Measurements from ENCODE around the gene TSNAXIP1. TPM values are rescaled to one million over a fixed set of nuclear protein-coding genes. Genes with fewer than 3 reads are reported as not detected.

TSNAXIP1 gene
- total RNA-seq, 5 donors from 2014 or later (not counting 1 experiment from before 2014, with no cell fraction given), result 0.30 to 0.45 (median 0.37) TPM

DNA sequence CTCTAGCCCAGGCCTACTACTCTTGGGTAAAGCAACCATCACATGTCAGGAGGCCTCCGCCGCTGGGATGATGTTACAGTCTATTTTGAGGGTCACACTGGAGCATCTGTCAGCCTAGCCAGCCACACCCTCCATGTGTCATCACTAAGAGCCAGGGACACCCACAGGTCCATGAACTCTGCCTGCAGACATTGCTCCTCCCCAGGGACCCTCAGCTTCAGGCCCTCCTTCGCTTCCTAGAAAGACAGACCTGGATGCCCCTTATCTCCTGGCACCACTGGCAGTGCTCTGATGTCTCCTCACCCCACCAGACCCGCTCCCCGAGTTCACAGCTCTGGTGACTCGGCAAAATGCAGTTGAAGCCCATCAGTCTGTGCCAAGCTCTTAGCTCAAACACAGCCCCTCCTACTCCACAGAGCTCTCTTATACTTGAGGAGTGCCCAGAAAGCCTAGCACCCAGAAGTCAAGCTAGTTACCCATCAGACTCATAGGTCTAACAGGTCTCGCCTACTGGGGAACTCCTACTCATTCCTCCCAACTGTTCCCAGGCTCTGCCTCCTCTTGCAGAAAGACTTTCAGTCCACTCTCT is 6.3 kb upstream of the TSNAXIP1 start:
- Mint-ChIP-seq H3K4me1 (peaks cover 72 to 79% (median 74%) of the 10 kb centered on the region in 3 donors), H3K27ac (peak overlapping the region; percentile 25 to 79), H3K27me3 (no peaks in the 10 kb centered on the region), H3K9me3 (no peaks in the 10 kb centered on the region), H3K4me3 (no peak overlapping the region), H3K36me3 (peaks cover 43% of the 10 kb centered on the region)
- Histone ChIP-seq H3K4me3 (ENCODE audit: control insufficient read depth in 1 of 2, extremely low read depth in 1 of 2, low read length in 1 of 2) (no peak overlapping the region), H3K4me1 (ENCODE audit: control insufficient read depth in 1 of 2, extremely low read depth in 1 of 2, insufficient read depth in 2 of 2, low read length in 2 of 2) (peaks cover 35 to 44% of the 10 kb centered on the region in 2 experiments), H3K36me3 (ENCODE audit: control insufficient read depth in 2 of 2, extremely low read depth in 1 of 2, insufficient read depth in 1 of 2, low read length in 1 of 2) (peaks cover 2 to 25% of the 10 kb centered on the region in 2 donors), H3K27ac (ENCODE audit: low read length) (no peak overlapping the region), H3K9me3 (no peaks in the 10 kb centered on the region), H3K27me3 (replicated peaks in 1 of 2; ENCODE audit: control insufficient read depth in 2 of 2, extremely low read depth in 1 of 2, insufficient read depth in 2 of 2, low read length in 1 of 2) (no peaks in the 10 kb centered on the region)
- ChIA-PET CTCF (interaction anchor here in 1 of 2 donors (0.5 to 0.7 kb wide), 2 partner anchors 16 to 33 kb away, joined by 3 read pairs; no protein-coding TSS in a partner anchor), POLR2A (no interaction called here)
- 83% methylated on average over 5 of the region's 7 CpGs for WGBS (ENCODE audit: insufficient coverage)
- ATAC-seq (replicated peaks in 1 of 4), result no peak
- DNase-seq, result no peak

GRCh38 chr16:67801241-67801640 is 5.4 kb upstream of the TSNAXIP1 start:
- H3K27ac Mint-ChIP-seq, result peak overlapping the region; percentile 79 to 82
- ChIA-PET POLR2A (no interaction called here), CTCF (interaction anchor here in 1 of 2 donors (0.6 to 0.7 kb wide), 3 partner anchors 33 to 283 kb away, joined by 3 to 4 read pairs (median 3); no protein-coding TSS in a partner anchor)
- H3K27me3 Mint-ChIP-seq, result no peaks in the 10 kb centered on the region
- H3K4me3 Mint-ChIP-seq, result peak overlapping the region in 1 of 3 donors; percentile 65
- H3K4me1 Mint-ChIP-seq, result peaks cover 74 to 79% (median 77%) of the 10 kb centered on the region in 3 donors
- WGBS (ENCODE audit: insufficient coverage), result no CpG with 5 or more reads among the region's 1 CpG
- DNase-seq, result no peak
- no peak overlapping the region for H3K27ac ChIP-seq (ENCODE audit: low read length)
- ATAC-seq (replicated peaks in 1 of 4), result no peak
- no peaks in the 10 kb centered on the region for H3K27me3 ChIP-seq (replicated peaks in 1 of 2; ENCODE audit: control insufficient read depth in 2 of 2, extremely low read depth in 1 of 2, insufficient read depth in 2 of 2, low read length in 1 of 2)
- H3K36me3 Mint-ChIP-seq, result peaks cover 43% of the 10 kb centered on the region
- peaks cover 2 to 24% of the 10 kb centered on the region in 2 donors for H3K36me3 ChIP-seq (ENCODE audit: control insufficient read depth in 2 of 2, extremely low read depth in 1 of 2, insufficient read depth in 1 of 2, low read length in 1 of 2)
- H3K4me1 ChIP-seq (ENCODE audit: control insufficient read depth in 1 of 2, extremely low read depth in 1 of 2, insufficient read depth in 2 of 2, low read length in 2 of 2), result peaks cover 41 to 52% of the 10 kb centered on the region in 2 experiments
- H3K9me3 Mint-ChIP-seq, result no peaks in the 10 kb centered on the region
- no peak overlapping the region for H3K4me3 ChIP-seq (ENCODE audit: control insufficient read depth in 1 of 2, extremely low read depth in 1 of 2, low read length in 1 of 2)
- H3K9me3 ChIP-seq, result no peaks in the 10 kb centered on the region

- Histone ChIP-seq H3K9me3 (no peaks in the 10 kb centered on the region), H3K27ac (ENCODE audit: low read length) (peak overlapping the region; percentile 17), H3K27me3 (replicated peaks in 1 of 2; ENCODE audit: control insufficient read depth in 2 of 2, extremely low read depth in 1 of 2, insufficient read depth in 2 of 2, low read length in 1 of 2) (no peaks in the 10 kb centered on the region), H3K4me3 (ENCODE audit: control insufficient read depth in 1 of 2, extremely low read depth in 1 of 2, low read length in 1 of 2) (peak overlapping the region; percentile 12 to 39), H3K36me3 (ENCODE audit: control insufficient read depth in 2 of 2, extremely low read depth in 1 of 2, insufficient read depth in 1 of 2, low read length in 1 of 2) (peaks cover 2 to 20% of the 10 kb centered on the region in 2 donors), H3K4me1 (ENCODE audit: control insufficient read depth in 1 of 2, extremely low read depth in 1 of 2, insufficient read depth in 2 of 2, low read length in 2 of 2) (peaks cover 41 to 53% of the 10 kb centered on the region in 2 experiments)
- H3K36me3 Mint-ChIP-seq, result peaks cover 36% of the 10 kb centered on the region
- CTCF ChIA-PET, result interaction anchor here in 1 of 2 donors (0.6 to 0.8 kb wide), 5 partner anchors 9 to 283 kb away, joined by 3 to 7 read pairs (median 4); no protein-coding TSS in a partner anchor
- POLR2A ChIA-PET, result interaction anchor here in 1 of 2 donors (0.7 kb wide), 1 partner anchor 495 kb away, joined by 3 read pairs; no protein-coding TSS in a partner anchor
- ATAC-seq (replicated peaks in 1 of 4) (no peak), DNase-seq (peak in 25 of 35 experiments; percentile 7 to 49 (median 24))
- no peaks in the 10 kb centered on the region for H3K9me3 Mint-ChIP-seq
- H3K4me3 Mint-ChIP-seq, result peak overlapping the region; percentile 24 to 65 (median 28)
- WGBS (ENCODE audit: insufficient coverage), result no CpG with 5 or more reads among the region's 2 CpGs
- peak overlapping the region; percentile 79 to 82 for H3K27ac Mint-ChIP-seq
- peaks cover 68 to 74% (median 73%) of the 10 kb centered on the region in 3 donors for H3K4me1 Mint-ChIP-seq
- H3K27me3 Mint-ChIP-seq, result no peaks in the 10 kb centered on the region
Measured at GRCh38 chr16:67801883-67802282, 4.8 kb upstream of the TSNAXIP1 start.

DNA sequence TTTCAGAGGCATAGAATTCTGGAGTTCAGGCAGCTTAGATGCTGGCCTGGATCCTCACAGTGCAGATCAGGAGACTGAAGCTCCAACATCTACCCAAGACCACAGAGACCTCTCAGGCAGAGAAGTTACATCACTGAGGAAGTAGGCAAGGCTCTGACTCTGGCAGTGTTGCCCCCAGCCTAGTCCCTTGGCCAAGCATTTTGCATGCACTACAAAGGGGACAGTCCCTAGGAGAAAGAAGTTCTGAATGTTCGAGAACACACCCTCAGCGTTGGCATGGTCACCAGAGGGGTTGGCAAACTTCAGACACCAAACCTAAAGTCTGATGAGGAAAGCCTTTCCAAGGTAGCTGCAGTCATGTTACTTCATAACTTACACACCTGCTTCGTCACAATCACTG is 2.8 kb upstream of the TSNAXIP1 start:
- H3K9me3 Mint-ChIP-seq, result no peaks in the 10 kb centered on the region
- peak in 1 of 35 experiments; percentile 6 for DNase-seq
- peaks cover 24% of the 10 kb centered on the region for H3K36me3 Mint-ChIP-seq
- H3K27ac Mint-ChIP-seq, result peak overlapping the region; percentile 44 to 55
- Histone ChIP-seq H3K9me3 (no peaks in the 10 kb centered on the region), H3K4me3 (ENCODE audit: control insufficient read depth in 1 of 2, extremely low read depth in 1 of 2, low read length in 1 of 2) (no peak overlapping the region), H3K27ac (ENCODE audit: low read length) (no peak overlapping the region), H3K36me3 (ENCODE audit: control insufficient read depth in 2 of 2, extremely low read depth in 1 of 2, insufficient read depth in 1 of 2, low read length in 1 of 2) (peaks cover 1 to 16% of the 10 kb centered on the region in 2 donors), H3K4me1 (ENCODE audit: control insufficient read depth in 1 of 2, extremely low read depth in 1 of 2, insufficient read depth in 2 of 2, low read length in 2 of 2) (peaks cover 43 to 61% of the 10 kb centered on the region in 2 experiments), H3K27me3 (replicated peaks in 1 of 2; ENCODE audit: control insufficient read depth in 2 of 2, extremely low read depth in 1 of 2, insufficient read depth in 2 of 2, low read length in 1 of 2) (no peaks in the 10 kb centered on the region)
- peak overlapping the region in 2 of 3 donors; percentile 13 to 76 for H3K4me3 Mint-ChIP-seq
- ATAC-seq (replicated peaks in 1 of 4), result no peak
- H3K27me3 Mint-ChIP-seq, result no peaks in the 10 kb centered on the region
- CTCF ChIA-PET, result no interaction called here
- POLR2A ChIA-PET, result interaction anchor here in 1 of 2 donors (0.6 kb wide), 1 partner anchor 701 kb away, joined by 3 read pairs; no protein-coding TSS in a partner anchor
- 38% methylated on average over 2 of the region's 3 CpGs for WGBS (ENCODE audit: insufficient coverage)
- peaks cover 59 to 68% (median 66%) of the 10 kb centered on the region in 3 donors for H3K4me1 Mint-ChIP-seq

GRCh38 chr16:67804853-67805542 is 1.7 kb upstream of the TSNAXIP1 start:
- Histone ChIP-seq H3K9me3 (no peaks in the 10 kb centered on the region), H3K4me3 (ENCODE audit: control insufficient read depth in 1 of 2, extremely low read depth in 1 of 2, low read length in 1 of 2) (peak overlapping the region; percentile 87 to 97), H3K27me3 (replicated peaks in 1 of 2; ENCODE audit: control insufficient read depth in 2 of 2, extremely low read depth in 1 of 2, insufficient read depth in 2 of 2, low read length in 1 of 2) (no peaks in the 10 kb centered on the region), H3K36me3 (ENCODE audit: control insufficient read depth in 2 of 2, extremely low read depth in 1 of 2, insufficient read depth in 1 of 2, low read length in 1 of 2) (peaks cover 0 to 13% of the 10 kb centered on the region in 2 donors), H3K27ac (ENCODE audit: low read length) (no peak overlapping the region), H3K4me1 (ENCODE audit: control insufficient read depth in 1 of 2, extremely low read depth in 1 of 2, insufficient read depth in 2 of 2, low read length in 2 of 2) (peaks cover 43 to 57% of the 10 kb centered on the region in 2 experiments)
- Mint-ChIP-seq H3K9me3 (no peaks in the 10 kb centered on the region), H3K27me3 (no peaks in the 10 kb centered on the region), H3K36me3 (peaks cover 20% of the 10 kb centered on the region), H3K27ac (peak overlapping the region; percentile 59 to 94), H3K4me3 (peak overlapping the region; percentile 76 to 89 (median 87)), H3K4me1 (peaks cover 54 to 63% (median 58%) of the 10 kb centered on the region in 3 donors)
- CTCF ChIA-PET, result no interaction called here
- DNase-seq (no peak), ATAC-seq (replicated peaks in 1 of 4) (no peak)
- 92% methylated on average over 2 of the region's 4 CpGs for WGBS (ENCODE audit: insufficient coverage)
- POLR2A ChIA-PET, result no interaction called here

All from T-cell (primary cell).